SK-N-SH (cell line): ENCODE results near the gene RGS17.

Source experiments
- CTCF ChIP-seq: fragments of 200-600 bp; sonication (generic); IDR thresholded peaks from 2 replicates; pipeline ENCODE4 v1.6.1; 2017; ENCODE audit warnings: antibody characterized with exemption, mild to moderate bottlenecking, moderate library complexity
- EP300 ChIP-seq, 2 experiments: IDR thresholded peaks; 2 replicates each; pipeline versions ENCODE4 v1.4.0 to v1.6.1; 2012; ENCODE audit warnings: borderline replicate concordance in 1 of 2, low read depth in 1 of 2, low read length in 1 of 2
- FOXJ3 ChIP-seq: sonication (generic); formaldehyde crosslinking; IDR thresholded peaks from 2 replicates; pipeline ENCODE4 v1.5.1; 2020; ENCODE audit warnings: mild to moderate bottlenecking, missing genetic modification reagents
- FOXM1 ChIP-seq: IDR thresholded peaks from 2 replicates; pipeline ENCODE4 v1.4.0; 2012; ENCODE audit warnings: low read depth, mild to moderate bottlenecking
- IRF3 ChIP-seq: fragments of 150-350 bp; IDR thresholded peaks from 2 replicates; pipeline ENCODE4 v1.6.1; 2016; ENCODE audit warnings: mild to moderate bottlenecking, low read depth, low read length
- JUND ChIP-seq: IDR thresholded peaks from 2 replicates; pipeline ENCODE4 v1.4.0; 2012
- MAX ChIP-seq: IDR thresholded peaks from 2 replicates; pipeline ENCODE4 v1.4.0; 2012; ENCODE audit warnings: low read depth
- MEF2A ChIP-seq: IDR thresholded peaks from 2 replicates; pipeline ENCODE4 v1.4.0; 2012; ENCODE audit warnings: low read depth, borderline replicate concordance
- NRF1 ChIP-seq: IDR thresholded peaks from 2 replicates; pipeline ENCODE4 v1.6.1; 2012; ENCODE audit warnings: low read depth, mild to moderate bottlenecking, low read length
- RAD21 ChIP-seq: IDR thresholded peaks from 2 replicates; pipeline ENCODE4 v1.6.1; 2012; ENCODE audit warnings: mild to moderate bottlenecking, low read length
- RCOR1 ChIP-seq: fragments of 150-350 bp; IDR thresholded peaks from 2 replicates; pipeline ENCODE4 v1.6.1; 2017; ENCODE audit warnings: antibody characterized with exemption, low read length
- RFX5 ChIP-seq: IDR thresholded peaks from 2 replicates; pipeline ENCODE4 v1.6.1; 2012; ENCODE audit warnings: mild to moderate bottlenecking, improper control_type of control experiment, low read length
- SIN3A ChIP-seq: IDR thresholded peaks from 2 replicates; pipeline ENCODE4 v1.6.1; 2012; ENCODE audit warnings: low read depth, mild to moderate bottlenecking, low read length, moderate library complexity, borderline replicate concordance
- USF2 ChIP-seq: fragments of 150-350 bp; IDR thresholded peaks from 2 replicates; pipeline ENCODE4 v1.6.1; 2017; ENCODE audit warnings: antibody characterized with exemption, low read length, low read depth, borderline replicate concordance

- no peak for TF ChIP-seq CTCF
- TF ChIP-seq FOXM1 = no peak
- no peak for TF ChIP-seq SIN3A
- no peak for TF ChIP-seq IRF3
- no peak for TF ChIP-seq EP300 (IDR thresholded peaks at IDR 0.05; ENCODE audit: borderline replicate concordance in 1 of 2, low read depth in 1 of 2, low read length in 1 of 2)
- TF ChIP-seq RAD21 = no peak
- TF ChIP-seq JUND = no peak
- TF ChIP-seq RCOR1 = no peak
- no peak for TF ChIP-seq RFX5
- TF ChIP-seq MEF2A = no peak
- TF ChIP-seq NRF1 = no peak
- no peak for TF ChIP-seq USF2
- no peak for TF ChIP-seq MAX
- no peak for TF ChIP-seq FOXJ3 (CRISPR knock-in tag)
Measured at GRCh38 chr6:152981219-152981618, 149.9 kb downstream of the RGS17 start.
